ENCODE data around the gene CFL1. TPM values are rescaled to one million over a fixed set of nuclear protein-coding genes. Genes with fewer than 3 reads are reported as not detected.

Gene CFL1
- total RNA-seq, 1 experiment from 2014 or later, result 2,611 TPM

Other genes starting within 250 kb of the CFL1 start
- 129 and 134 TPM in 2 replicates for gene MAP3K11, start 244.0 kb downstream of the CFL1 start, total RNA-seq (2014; rRNA removed; shearing (Covaris generic))
- gene PCNX3, start 242.4 kb downstream of the CFL1 start, total RNA-seq (2014; rRNA removed; shearing (Covaris generic)), result 87.6 and 102 TPM in 2 replicates
- gene SIPA1, start 220.1 kb downstream of the CFL1 start, total RNA-seq (2014; rRNA removed; shearing (Covaris generic)), result 79.1 and 95.3 TPM in 2 replicates
- gene RELA, start 195.3 kb downstream of the CFL1 start, total RNA-seq (2014; rRNA removed; shearing (Covaris generic)), result 87.3 and 112 TPM in 2 replicates
- 106 and 112 TPM in 2 replicates for gene KAT5, start 145.9 kb downstream of the CFL1 start, total RNA-seq (2014; rRNA removed; shearing (Covaris generic))
- gene RNASEH2C, start 137.4 kb downstream of the CFL1 start, total RNA-seq (2014; rRNA removed; shearing (Covaris generic)), result 47.3 and 71.2 TPM in 2 replicates
- 18.2 and 20.2 TPM in 2 replicates for gene AP5B1, start 77.2 kb downstream of the CFL1 start, total RNA-seq (2014; rRNA removed; shearing (Covaris generic))
- gene OVOL1, start 71.1 kb downstream of the CFL1 start, total RNA-seq (2014; rRNA removed; shearing (Covaris generic)), result 42.2 and 42.8 TPM in 2 replicates
- gene SNX32, start 24.2 kb downstream of the CFL1 start, total RNA-seq (2014; rRNA removed; shearing (Covaris generic)), result not detected in 2 replicates
- 118 and 143 TPM in 2 replicates for gene MUS81, start 2.3 kb upstream of the CFL1 start, total RNA-seq (2014; rRNA removed; shearing (Covaris generic))
- gene EFEMP2, start 14.6 kb upstream of the CFL1 start, total RNA-seq (2014; rRNA removed; shearing (Covaris generic)), result 1.2 and 1.6 TPM in 2 replicates
- not detected in 2 replicates for gene CTSW, start 21.7 kb upstream of the CFL1 start, total RNA-seq (2014; rRNA removed; shearing (Covaris generic))
- gene FIBP, start 30.3 kb upstream of the CFL1 start, total RNA-seq (2014; rRNA removed; shearing (Covaris generic)), result 302 and 303 TPM in 2 replicates
- 148 and 155 TPM in 2 replicates for gene CCDC85B, start 32.5 kb upstream of the CFL1 start, total RNA-seq (2014; rRNA removed; shearing (Covaris generic))
- gene FOSL1, start 42.2 kb upstream of the CFL1 start, total RNA-seq (2014; rRNA removed; shearing (Covaris generic)), result 123 and 140 TPM in 2 replicates
- gene C11orf68, start 60.9 kb upstream of the CFL1 start, total RNA-seq (2014; rRNA removed; shearing (Covaris generic)), result 21.7 and 24.5 TPM in 2 replicates
- 208 and 228 TPM in 2 replicates for gene DRAP1, start 61.2 kb upstream of the CFL1 start, total RNA-seq (2014; rRNA removed; shearing (Covaris generic))
- gene TSGA10IP, start 87.3 kb upstream of the CFL1 start, total RNA-seq (2014; rRNA removed; shearing (Covaris generic)), result not detected in 2 replicates
- gene SART1, start 103.6 kb upstream of the CFL1 start, total RNA-seq (2014; rRNA removed; shearing (Covaris generic)), result 86.1 and 106 TPM in 2 replicates
- 36.9 and 44.7 TPM in 2 replicates for gene EIF1AD, start 144.0 kb upstream of the CFL1 start, total RNA-seq (2014; rRNA removed; shearing (Covaris generic))
- gene BANF1, start 144.3 kb upstream of the CFL1 start, total RNA-seq (2014; rRNA removed; shearing (Covaris generic)), result 84.3 and 86.3 TPM in 2 replicates
- 23.0 and 27.2 TPM in 2 replicates for gene CST6, start 153.8 kb upstream of the CFL1 start, total RNA-seq (2014; rRNA removed; shearing (Covaris generic))
- 0.13 and 0.44 TPM in 2 replicates for gene CATSPER1, start 168.3 kb upstream of the CFL1 start, total RNA-seq (2014; rRNA removed; shearing (Covaris generic))
- not detected in 2 replicates for gene GAL3ST3, start 191.0 kb upstream of the CFL1 start, total RNA-seq (2014; rRNA removed; shearing (Covaris generic))
- gene SF3B2, start 194.2 kb upstream of the CFL1 start, total RNA-seq (2014; rRNA removed; shearing (Covaris generic)), result 209 and 210 TPM in 2 replicates
- gene PACS1, start 212.1 kb upstream of the CFL1 start, total RNA-seq (2014; rRNA removed; shearing (Covaris generic)), result 13.8 and 23.1 TPM in 2 replicates